ENCODE data around the gene TTC17. TPM values are rescaled to one million over a fixed set of nuclear protein-coding genes. Genes with fewer than 3 reads are reported as not detected.

Gene TTC17
- total RNA-seq, 2 experiments from 2014 or later = 48.7 to 51.2 TPM

DNA sequence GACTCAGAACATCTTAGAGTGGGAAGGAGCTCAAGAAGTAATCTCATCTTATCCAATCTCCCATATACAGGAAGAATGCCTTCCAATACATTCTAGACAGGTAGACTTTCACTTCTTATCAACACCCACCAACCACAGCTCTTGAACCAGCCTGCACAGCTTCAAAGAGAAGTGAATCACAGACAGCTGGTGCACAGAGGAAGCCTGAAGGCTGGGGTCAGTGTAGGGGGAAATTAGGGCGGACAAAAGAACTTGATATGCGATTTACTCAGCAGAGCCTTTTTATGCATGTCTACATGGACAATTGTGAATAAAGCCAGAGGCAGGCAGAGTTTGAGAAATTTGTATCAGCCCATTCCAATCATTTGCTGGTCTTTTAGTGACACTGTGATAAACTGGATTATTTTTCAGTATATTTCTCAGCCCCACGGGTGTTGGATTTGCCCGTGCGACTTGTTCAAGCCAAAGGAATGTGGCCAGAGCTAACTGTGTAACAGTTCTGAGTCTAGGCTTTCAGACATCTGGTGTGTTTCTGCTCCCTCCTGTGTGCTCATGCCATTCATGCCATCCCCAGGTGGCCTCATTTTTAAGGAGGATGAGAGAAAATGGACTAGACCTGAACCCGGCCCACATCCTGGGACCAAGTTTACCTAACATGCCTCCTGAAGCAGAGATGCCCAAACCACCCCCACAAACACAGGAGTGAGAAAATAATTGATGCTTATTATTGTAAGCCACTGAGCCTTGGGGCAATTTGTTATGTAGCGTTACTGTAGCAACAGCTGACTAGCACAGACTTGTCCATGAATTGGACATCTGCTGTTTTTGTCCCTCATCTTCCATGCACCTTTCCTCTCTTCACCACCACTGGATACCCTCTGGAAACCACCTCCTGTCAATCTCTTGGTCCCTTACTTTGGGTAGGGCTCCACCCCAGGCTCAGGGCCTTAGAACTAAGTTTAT is 184.3 kb downstream of the TTC17 start:
- intact Hi-C loops (cut with micrococcal nuclease) = no loop called here
- ChIA-PET CTCF (interaction anchor here (0.8 kb wide), 1 partner anchor 28 kb away, joined by 3 read pairs; no protein-coding TSS in a partner anchor), POLR2A (interaction anchor here (0.6 kb wide), 1 partner anchor 698 kb away, joined by 3 read pairs; no protein-coding TSS in a partner anchor)
- Mint-ChIP-seq H3K27me3 (peaks cover 50% of the 10 kb centered on the region), H3K4me1 (ENCODE audit: low read depth) (peaks cover 2% of the 10 kb centered on the region), H3K9me3 (peaks cover 2% of the 10 kb centered on the region), H3K4me3 (no peak overlapping the region), H3K27ac (no peak overlapping the region), H3K36me3 (ENCODE audit: low read depth) (no peaks in the 10 kb centered on the region)
- DNase-seq (no peak), ATAC-seq (no peak)
- TF ChIP-seq, protein P1, sequence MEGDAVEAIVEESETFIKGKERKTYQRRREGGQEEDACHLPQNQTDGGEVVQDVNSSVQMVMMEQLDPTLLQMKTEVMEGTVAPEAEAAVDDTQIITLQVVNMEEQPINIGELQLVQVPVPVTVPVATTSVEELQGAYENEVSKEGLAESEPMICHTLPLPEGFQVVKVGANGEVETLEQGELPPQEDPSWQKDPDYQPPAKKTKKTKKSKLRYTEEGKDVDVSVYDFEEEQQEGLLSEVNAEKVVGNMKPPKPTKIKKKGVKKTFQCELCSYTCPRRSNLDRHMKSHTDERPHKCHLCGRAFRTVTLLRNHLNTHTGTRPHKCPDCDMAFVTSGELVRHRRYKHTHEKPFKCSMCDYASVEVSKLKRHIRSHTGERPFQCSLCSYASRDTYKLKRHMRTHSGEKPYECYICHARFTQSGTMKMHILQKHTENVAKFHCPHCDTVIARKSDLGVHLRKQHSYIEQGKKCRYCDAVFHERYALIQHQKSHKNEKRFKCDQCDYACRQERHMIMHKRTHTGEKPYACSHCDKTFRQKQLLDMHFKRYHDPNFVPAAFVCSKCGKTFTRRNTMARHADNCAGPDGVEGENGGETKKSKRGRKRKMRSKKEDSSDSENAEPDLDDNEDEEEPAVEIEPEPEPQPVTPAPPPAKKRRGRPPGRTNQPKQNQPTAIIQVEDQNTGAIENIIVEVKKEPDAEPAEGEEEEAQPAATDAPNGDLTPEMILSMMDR (IDR thresholded peaks at IDR 0.05) = no peak

Other genes starting within 250 kb of the TTC17 start
- gene API5, start 46.9 kb upstream of the TTC17 start, total RNA-seq = 100 to 1,000 TPM; 156 to 169 TPM

All from activated CD8-positive, alpha-beta T cell treated with anti-CD3 and anti-CD28 coated beads for 36 hours (primary cell).